Stimulated activated CD4-positive, alpha-beta T cell treated with anti-CD3 and anti-CD28 coated beads, Interleukin-4, amount 100 ng/mL, for 1 hour (primary cell): ENCODE results near the gene NPDC1.
A peak's percentile ranks its signal among the peaks of the same experiment; 100 is the strongest.
"Not testable (repeated sequence)": the region's sequence is repeated elsewhere in the genome, so short reads cannot be mapped to it uniquely, and the experiment has no call there.

Experiments used
- DNase-seq: peaks from one replicate; pipeline ENCODE4 v3.0.0-alpha.2; 2020

The NPDC1 gene

GRCh38 chr9:137074657-137075274, 28.8 kb upstream of the NPDC1 start:
- no peak for DNase-seq

- DNase-seq, result no peak
Observed at GRCh38 chr9:137073992-137074399, 28.0 kb upstream of the NPDC1 start.

GRCh38 chr9:137071282-137071681, 25.3 kb upstream of the NPDC1 start:
- no peak for DNase-seq

GRCh38 chr9:137070906-137071275, 24.9 kb upstream of the NPDC1 start:
- DNase-seq, result no peak

GRCh38 chr9:137070201-137070905, 24.4 kb upstream of the NPDC1 start, which contains the start of gene SAPCD2:
Gene SAPCD2, minus strand, starts transcription at chr9:137070557. Its CDS starts 97 bp downstream, at chr9:137070460.
- peak; percentile 81 for DNase-seq

GRCh38 chr9:137069508-137070091, 23.6 kb upstream of the NPDC1 start:
- DNase-seq, result no peak

GRCh38 chr9:137068539-137069507, 22.8 kb upstream of the NPDC1 start:
- no peak for DNase-seq

GRCh38 chr9:137067860-137068538, 22.0 kb upstream of the NPDC1 start:
- peak; percentile 84 for DNase-seq

- DNase-seq, result no peak
Observed at GRCh38 chr9:137066096-137066861, 20.3 kb upstream of the NPDC1 start.

GRCh38 chr9:137065336-137065967, 19.5 kb upstream of the NPDC1 start:
- DNase-seq, result no peak

- no peak for DNase-seq
Observed at GRCh38 chr9:137064880-137065164, 18.8 kb upstream of the NPDC1 start.

GRCh38 chr9:137064027-137064879, 18.3 kb upstream of the NPDC1 start:
- DNase-seq, result peak; percentile 70

- DNase-seq, result no peak
Observed at GRCh38 chr9:137063311-137064026, 17.5 kb upstream of the NPDC1 start.

GRCh38 chr9:137062798-137063197, 16.8 kb upstream of the NPDC1 start:
- not testable (repeated sequence) for DNase-seq

GRCh38 chr9:137062384-137062783, 16.4 kb upstream of the NPDC1 start:
- no peak for DNase-seq

GRCh38 chr9:137058521-137059234, 12.7 kb upstream of the NPDC1 start:
- DNase-seq, result no peak

- no peak for DNase-seq
Observed at GRCh38 chr9:137057545-137057944, 11.6 kb upstream of the NPDC1 start.

- DNase-seq, result no peak
Observed at GRCh38 chr9:137056739-137057415, 10.9 kb upstream of the NPDC1 start.
